Prostate gland (tissue), 2 donors: ENCODE results near the gene TJP3. TPM values are rescaled to one million over a fixed set of nuclear protein-coding genes. Genes with fewer than 3 reads are reported as not detected.

Experiments used
- DNase-seq: peaks from one replicate; pipeline ENCODE4 v3.0.0-alpha.2; 2019; ENCODE audit warnings: low spot score
- H3K27ac ChIP-seq, 2 donors: fragments of 200-600 bp; sonication (generic); 2 replicates each; pipeline ENCODE4 v1.5.1; 2017 to 2019
- H3K27me3 ChIP-seq: fragments of 200-600 bp; sonication (generic); replicated peaks from 2 replicates; pipeline ENCODE4 v1.5.1; 2019; ENCODE audit not compliant: insufficient read depth
- H3K36me3 ChIP-seq, 2 donors: fragments of 200-600 bp; sonication (generic); 1 replicate in 1 of 2; 2 replicates in 1 of 2; pipeline versions ENCODE4 v1.5.1 to v1.8.1; 2017 to 2019
- H3K4me1 ChIP-seq: fragments of 200-600 bp; sonication (generic); replicated peaks from 2 replicates; pipeline ENCODE4 v1.5.1; 2019
- H3K4me3 ChIP-seq, 2 donors: fragments of 200-600 bp; sonication (generic); 2 replicates each; pipeline ENCODE4 v1.5.1; 2017 to 2019
- H3K9me3 ChIP-seq: fragments of 200-600 bp; sonication (generic); 2 replicates; pipeline ENCODE4 v1.5.1; 2017
- POLR2A ChIP-seq: fragments of 450-650 bp; IDR thresholded peaks from one replicate; pipeline ENCODE4 v1.6.1; 2016; ENCODE audit warnings: antibody characterized with exemption, mild to moderate bottlenecking
- POLR2AphosphoS5 ChIP-seq: sonication (generic); formaldehyde crosslinking; IDR thresholded peaks from one replicate; pipeline ENCODE4 v1.6.1; 2017; ENCODE audit warnings: antibody characterized with exemption
- WGBS: methylation state at CpG from one replicate; pipeline ENCODE4 v1.1.5; 2018; 5-methylcytosine and 5-hydroxymethylcytosine counted together
- intact Hi-C: fragments of 100-400 bp; cut with DNase I; formaldehyde crosslinking; loops from one replicate; pipeline ENCODE4 v1.14.2; 2022
- total RNA-seq, 2 donors: library from RNA; depleted of rRNA; stranded (reverse); fragments of >200 nt; gene quantifications; one replicate each; pipeline ENCODE4 v1.1.0, GENCODE V29; 2016
- TF ChIP-seq, protein P1 (sequence below), 4 experiments: fragments of 200-600 bp in 2 of 4; fragments of 450-650 bp in 2 of 4; sonication (generic) in 2 of 4; IDR thresholded peaks; 1 replicate in 3 of 4; 2 replicates in 1 of 4; pipeline ENCODE4 v1.5.1; 2016 to 2019; ENCODE audit warnings: antibody characterized with exemption in 4 of 4, mild to moderate bottlenecking in 2 of 4, moderate library complexity in 2 of 4

Gene TJP3
- total RNA-seq, 2 donors from 2014 or later: 14.6 to 17.8 TPM

DNA sequence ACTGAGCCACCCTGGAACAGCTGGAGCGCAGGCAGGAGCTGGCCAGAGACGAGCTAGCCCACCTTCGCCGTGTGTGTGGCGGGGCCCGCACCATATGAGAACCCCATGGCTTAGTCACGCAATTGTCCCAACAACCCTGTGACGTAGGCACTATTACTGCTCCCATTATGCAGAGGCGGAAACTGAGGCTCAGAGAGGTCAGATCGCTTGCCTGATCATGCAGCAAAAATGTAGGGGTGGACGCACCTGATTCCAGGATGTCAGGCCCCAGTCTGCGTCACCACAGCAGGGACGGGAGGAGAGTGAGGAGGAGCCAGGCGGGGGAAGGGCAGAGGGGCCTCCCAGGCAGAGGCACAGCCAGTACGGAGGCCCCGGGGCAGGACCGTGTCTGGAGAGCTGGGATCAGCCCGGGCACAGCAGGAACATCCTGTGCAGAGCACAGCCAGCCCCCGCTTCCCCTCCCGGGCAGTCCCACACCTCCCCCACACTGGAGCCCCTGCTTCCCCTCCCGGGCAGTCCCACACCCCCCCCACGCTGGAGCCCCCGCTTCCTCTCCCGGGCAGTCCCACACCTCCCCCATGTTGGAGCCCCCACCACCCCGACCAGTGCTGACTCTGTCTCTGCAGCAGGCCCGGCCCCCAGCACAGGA, 24.7 kb upstream of the TJP3 start:
- Histone ChIP-seq H3K9me3 (no peaks in the 10 kb centered on the region), H3K4me3 (no peak overlapping the region), H3K27me3 (no peaks in the 10 kb centered on the region), H3K4me1 (peaks cover 10% of the 10 kb centered on the region), H3K36me3 (no peaks in the 10 kb centered on the region), H3K27ac (peak overlapping the region in 1 of 2 donors; percentile 58)
- TF ChIP-seq, protein P1, sequence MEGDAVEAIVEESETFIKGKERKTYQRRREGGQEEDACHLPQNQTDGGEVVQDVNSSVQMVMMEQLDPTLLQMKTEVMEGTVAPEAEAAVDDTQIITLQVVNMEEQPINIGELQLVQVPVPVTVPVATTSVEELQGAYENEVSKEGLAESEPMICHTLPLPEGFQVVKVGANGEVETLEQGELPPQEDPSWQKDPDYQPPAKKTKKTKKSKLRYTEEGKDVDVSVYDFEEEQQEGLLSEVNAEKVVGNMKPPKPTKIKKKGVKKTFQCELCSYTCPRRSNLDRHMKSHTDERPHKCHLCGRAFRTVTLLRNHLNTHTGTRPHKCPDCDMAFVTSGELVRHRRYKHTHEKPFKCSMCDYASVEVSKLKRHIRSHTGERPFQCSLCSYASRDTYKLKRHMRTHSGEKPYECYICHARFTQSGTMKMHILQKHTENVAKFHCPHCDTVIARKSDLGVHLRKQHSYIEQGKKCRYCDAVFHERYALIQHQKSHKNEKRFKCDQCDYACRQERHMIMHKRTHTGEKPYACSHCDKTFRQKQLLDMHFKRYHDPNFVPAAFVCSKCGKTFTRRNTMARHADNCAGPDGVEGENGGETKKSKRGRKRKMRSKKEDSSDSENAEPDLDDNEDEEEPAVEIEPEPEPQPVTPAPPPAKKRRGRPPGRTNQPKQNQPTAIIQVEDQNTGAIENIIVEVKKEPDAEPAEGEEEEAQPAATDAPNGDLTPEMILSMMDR (IDR thresholded peaks at IDR 0.05): no peak
- TF ChIP-seq POLR2AphosphoS5: peak; percentile 33
- intact Hi-C loops: no loop called here
- no peak for DNase-seq
- 59% methylated on average over 26 of the region's 26 CpGs for WGBS

DNA sequence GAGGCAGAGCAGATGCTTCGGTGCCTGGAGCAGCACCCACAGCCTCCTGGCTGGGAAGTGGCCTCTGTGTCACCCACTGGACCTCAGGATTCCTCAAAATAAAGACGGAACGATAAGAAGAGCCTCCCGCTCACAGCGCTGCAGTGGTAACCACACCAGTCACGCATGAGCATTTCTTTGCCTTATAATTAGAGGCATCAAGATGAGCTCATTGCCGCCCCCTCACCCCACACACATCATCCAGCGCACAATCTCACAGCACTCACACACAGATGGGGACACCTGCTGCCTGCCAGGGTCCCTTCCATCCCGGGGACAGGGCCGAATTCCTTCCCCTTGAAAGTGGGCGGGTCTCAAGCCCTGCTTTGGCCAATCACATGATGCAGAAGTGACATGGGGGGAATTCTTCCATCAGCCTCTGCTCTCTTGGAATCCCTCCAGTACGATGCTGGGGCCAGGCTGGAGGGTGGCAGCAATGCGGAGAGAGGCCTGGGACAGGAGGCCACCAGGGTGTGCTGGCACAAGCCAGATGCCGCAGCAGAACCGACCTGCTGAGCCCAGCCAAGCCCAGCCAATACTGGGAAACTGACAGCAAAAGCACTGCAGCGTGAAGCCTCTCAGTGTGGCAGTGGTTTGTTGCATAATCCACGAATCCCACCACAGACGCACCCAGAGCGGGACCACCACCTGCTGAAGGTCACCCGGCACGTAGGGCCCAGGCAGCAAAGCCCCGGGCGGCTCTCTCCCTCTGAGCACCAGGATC, 23.9 kb upstream of the TJP3 start:
- 88% methylated on average over 23 of the region's 23 CpGs for WGBS
- Histone ChIP-seq H3K9me3 (no peaks in the 10 kb centered on the region), H3K27ac (peak overlapping the region in 1 of 2 donors; percentile 58), H3K27me3 (no peaks in the 10 kb centered on the region), H3K4me3 (no peak overlapping the region), H3K36me3 (no peaks in the 10 kb centered on the region), H3K4me1 (peaks cover 10% of the 10 kb centered on the region)
- no peak for DNase-seq
- intact Hi-C loops: no loop called here
- TF ChIP-seq, protein P1 (IDR thresholded peaks at IDR 0.05): no peak
- TF ChIP-seq POLR2A (no peak), POLR2AphosphoS5 (no peak)

GRCh38 chr19:3684817-3685410, 23.3 kb upstream of the TJP3 start:
- Histone ChIP-seq H3K4me1 (peaks cover 10% of the 10 kb centered on the region), H3K27me3 (no peaks in the 10 kb centered on the region), H3K9me3 (no peaks in the 10 kb centered on the region), H3K27ac (peak overlapping the region in 1 of 2 donors; percentile 58), H3K36me3 (no peaks in the 10 kb centered on the region), H3K4me3 (no peak overlapping the region)
- TF ChIP-seq, protein P1 (IDR thresholded peaks at IDR 0.05): no peak
- TF ChIP-seq POLR2AphosphoS5 (no peak), POLR2A (no peak)
- intact Hi-C loops: no loop called here
- WGBS: 62% methylated on average over 8 of the region's 8 CpGs
- no peak for DNase-seq

DNA sequence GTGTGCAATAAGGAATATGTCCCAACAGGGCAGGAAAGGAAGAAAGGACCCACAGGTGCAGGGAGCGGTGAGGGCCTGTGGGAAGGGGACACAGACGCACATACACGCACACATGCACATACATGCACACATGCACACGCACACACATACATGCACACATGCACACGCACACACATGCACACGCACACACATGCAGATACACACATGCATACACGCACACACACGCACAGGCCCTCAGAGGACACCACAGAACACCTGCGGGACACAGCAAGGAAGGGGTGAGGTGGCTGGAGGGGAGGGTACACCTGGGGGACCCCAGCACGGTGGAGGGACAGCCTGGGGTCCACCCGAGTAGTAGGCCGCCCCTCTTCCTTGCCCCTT, 20.8 kb upstream of the TJP3 start:
- Histone ChIP-seq H3K27me3 (no peaks in the 10 kb centered on the region), H3K4me1 (peaks cover 10% of the 10 kb centered on the region), H3K4me3 (peak overlapping the region; percentile 18 to 20), H3K27ac (peak overlapping the region; percentile 41 to 70), H3K9me3 (no peaks in the 10 kb centered on the region), H3K36me3 (no peaks in the 10 kb centered on the region)
- no peak for TF ChIP-seq POLR2AphosphoS5
- TF ChIP-seq POLR2A: no peak
- TF ChIP-seq, protein P1 (IDR thresholded peaks at IDR 0.05): no peak
- intact Hi-C loops: no loop called here
- DNase-seq: no peak
- 69% methylated on average over 12 of the region's 12 CpGs for WGBS
